Endothelial cell of umbilical vein (primary cell): ENCODE measurements around the gene MDGA2.

Experiments used
- CTCF ChIP-seq, 2 donors: IDR thresholded peaks; 1 replicate in 1 of 2; 2 replicates in 1 of 2; pipeline ENCODE4 v1.5.1; 2011; ENCODE audit warnings: low read length in 2 of 2, mild to moderate bottlenecking in 2 of 2, moderate library complexity in 2 of 2, control low read depth in 1 of 2, inconsistent platforms in 1 of 2, low read depth in 1 of 2; ENCODE audit not compliant: insufficient read depth in 1 of 2; ENCODE audit errors: extremely low read depth in 1 of 2
- EZH2 ChIP-seq: IDR thresholded peaks from 2 replicates; pipeline ENCODE4 v1.6.1; 2012; ENCODE audit warnings: borderline replicate concordance, low read depth, mild to moderate bottlenecking, moderate library complexity, low read length, inconsistent platforms; ENCODE audit not compliant: severe bottlenecking
- FOS ChIP-seq: IDR thresholded peaks from 2 replicates; pipeline ENCODE4 v1.6.1; 2011; ENCODE audit warnings: mild to moderate bottlenecking, low read length, moderate library complexity, borderline replicate concordance; ENCODE audit not compliant: insufficient read depth
- GATA2 ChIP-seq: IDR thresholded peaks from 2 replicates; pipeline ENCODE4 v1.7.0; 2011; ENCODE audit warnings: low read depth, mild to moderate bottlenecking, moderate library complexity, mixed read lengths, low read length; ENCODE audit not compliant: insufficient read length, insufficient read depth
- MAX ChIP-seq: IDR thresholded peaks from 2 replicates; pipeline ENCODE4 v1.6.1; 2011; ENCODE audit not compliant: insufficient read depth, insufficient read length
- MYC ChIP-seq: IDR thresholded peaks from one replicate; pipeline ENCODE4 v1.6.1; 2011; ENCODE audit warnings: mild to moderate bottlenecking, low read depth, low read length
- POLR2A ChIP-seq: IDR thresholded peaks from 2 replicates; pipeline ENCODE4 v1.6.1; 2012; ENCODE audit warnings: low read depth, mild to moderate bottlenecking, control low read depth, low read length
- POLR2AphosphoS5 ChIP-seq: IDR thresholded peaks from 2 replicates; pipeline ENCODE4 v1.6.1; 2012; ENCODE audit warnings: low read depth, mild to moderate bottlenecking, control low read depth, low read length, moderate library complexity; ENCODE audit not compliant: insufficient read depth

- peak; percentile 78 to 85 for TF ChIP-seq CTCF (IDR thresholded peaks at IDR 0.05; ENCODE audit: extremely low read depth in 1 of 2, insufficient read depth in 1 of 2, low read depth in 1 of 2, low read length in 2 of 2)
- TF ChIP-seq POLR2A, result no peak
- TF ChIP-seq FOS, result no peak
- no peak for TF ChIP-seq EZH2
- no peak for TF ChIP-seq MYC
- no peak for TF ChIP-seq POLR2AphosphoS5
- TF ChIP-seq MAX, result no peak
- no peak for TF ChIP-seq GATA2
These were observed 397.1 kb downstream of the MDGA2 start for GRCh38 chr14:47278233-47278842.
